ENCODE results near the gene FCMR.

- TF ChIP-seq POLR2A (IDR thresholded peaks at IDR 0.05; ENCODE audit: low read depth, low read length) (no peak), SPI1 (IDR thresholded peaks at IDR 0.05; ENCODE audit: low read depth, low read length) (no peak), POLR2AphosphoS5 (IDR thresholded peaks at IDR 0.05; ENCODE audit: low read depth, low read length) (no peak), TAF1 (IDR thresholded peaks at IDR 0.05; ENCODE audit: low read depth, low read length) (no peak), PAX5 (IDR thresholded peaks at IDR 0.05; ENCODE audit: insufficient read depth, low read length, severe bottlenecking) (no peak)
These were observed 62.6 kb downstream of the FCMR start for GRCh38 chr1:206859082-206859521.

Measured in GM12891 (cell line).